ENCODE measurements around the gene DTYMK.

- no peak for TF ChIP-seq CSRNP3 (CRISPR knock-in tag; IDR thresholded peaks at IDR 0.05)
- TF ChIP-seq CSDC2 (CRISPR knock-in tag; IDR thresholded peaks at IDR 0.05): no peak
Observed at GRCh38 chr2:241701149-241701398, 14.5 kb upstream of the DTYMK start.
